ENCODE measurements around the gene PLEKHH1.

Gene PLEKHH1

DNA sequence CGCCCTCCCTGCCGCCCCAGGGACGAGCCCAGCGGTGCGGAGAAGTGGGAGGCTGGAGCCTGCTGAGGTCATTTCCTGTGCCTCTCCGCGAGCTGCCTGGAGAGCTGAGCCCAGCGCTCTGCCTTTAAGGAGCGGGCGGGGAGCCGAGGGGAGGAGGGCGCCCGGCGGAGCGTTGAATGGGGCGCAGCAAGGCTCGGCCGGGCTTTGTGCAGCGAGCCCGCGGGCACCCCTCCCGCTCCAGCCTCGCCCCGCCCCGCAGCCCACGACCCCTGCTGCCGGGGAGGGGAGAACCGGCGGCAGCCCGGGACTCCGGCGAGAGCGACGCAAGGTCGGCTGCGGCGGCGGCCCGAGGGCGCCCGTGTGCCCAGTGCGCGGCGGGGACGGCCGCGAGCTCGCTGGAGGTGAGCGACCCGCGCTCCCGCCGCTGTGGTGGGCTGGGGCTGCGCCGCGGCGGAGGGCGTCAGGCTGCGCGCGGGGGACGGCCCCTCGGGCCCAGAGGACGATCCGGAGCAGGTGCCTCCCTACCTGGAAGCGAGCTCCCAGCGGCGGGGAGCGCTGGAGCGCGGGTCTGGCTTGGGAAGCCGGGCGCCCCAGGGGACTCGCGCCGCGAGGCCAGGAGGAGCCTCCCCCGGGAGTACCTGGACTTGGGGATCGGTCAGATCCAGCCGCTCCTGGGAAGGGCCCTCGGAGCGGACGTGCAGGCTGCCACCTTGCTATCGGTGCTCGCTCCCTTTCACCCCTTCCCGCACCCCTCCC, at the start of gene PLEKHH1:
Gene PLEKHH1, plus strand, starts transcription at position 293 of the 756 bp plus-strand sequence. CDS start 8,578 bp downstream, outside the sequence.
- in situ Hi-C loops (cut with HindIII; ENCODE audit: low sequenced_read_pairs) = no loop called here

DNA sequence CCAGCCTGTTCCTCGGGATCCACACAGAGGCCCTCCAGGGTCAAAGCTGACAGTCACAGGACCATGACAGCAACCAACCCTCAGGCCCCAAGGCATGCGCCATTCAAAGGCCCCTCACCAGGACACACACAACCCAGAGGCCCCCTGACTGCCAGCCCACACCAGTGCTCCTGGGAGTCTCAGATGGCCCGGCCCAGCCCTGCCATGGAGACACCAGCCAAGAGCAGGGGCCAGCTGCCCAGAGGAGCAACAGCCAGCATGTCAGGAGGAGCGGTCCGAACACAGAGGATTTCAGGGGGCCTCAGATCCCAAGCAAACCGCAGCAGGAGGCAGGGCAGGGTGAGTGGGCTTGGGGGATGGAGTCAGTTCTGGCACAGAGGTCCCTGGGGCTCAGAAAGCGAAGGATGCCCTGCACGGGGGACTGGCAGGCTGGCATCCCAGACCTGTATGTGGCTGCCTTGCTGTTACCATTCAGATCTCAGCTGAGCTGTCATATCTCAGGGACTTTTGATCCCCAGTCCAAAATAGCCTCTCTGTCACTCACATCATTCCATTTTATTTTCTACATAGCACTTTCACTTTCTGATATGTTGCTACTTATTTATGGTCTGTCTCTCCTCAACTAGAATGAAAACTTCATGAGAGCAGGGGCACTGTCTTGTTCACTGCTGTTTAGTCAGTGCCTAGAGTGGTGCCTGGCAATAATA, 49.4 kb upstream of the PLEKHH1 start:
- in situ Hi-C loops (cut with HindIII; ENCODE audit: low sequenced_read_pairs) = no loop called here

DNA sequence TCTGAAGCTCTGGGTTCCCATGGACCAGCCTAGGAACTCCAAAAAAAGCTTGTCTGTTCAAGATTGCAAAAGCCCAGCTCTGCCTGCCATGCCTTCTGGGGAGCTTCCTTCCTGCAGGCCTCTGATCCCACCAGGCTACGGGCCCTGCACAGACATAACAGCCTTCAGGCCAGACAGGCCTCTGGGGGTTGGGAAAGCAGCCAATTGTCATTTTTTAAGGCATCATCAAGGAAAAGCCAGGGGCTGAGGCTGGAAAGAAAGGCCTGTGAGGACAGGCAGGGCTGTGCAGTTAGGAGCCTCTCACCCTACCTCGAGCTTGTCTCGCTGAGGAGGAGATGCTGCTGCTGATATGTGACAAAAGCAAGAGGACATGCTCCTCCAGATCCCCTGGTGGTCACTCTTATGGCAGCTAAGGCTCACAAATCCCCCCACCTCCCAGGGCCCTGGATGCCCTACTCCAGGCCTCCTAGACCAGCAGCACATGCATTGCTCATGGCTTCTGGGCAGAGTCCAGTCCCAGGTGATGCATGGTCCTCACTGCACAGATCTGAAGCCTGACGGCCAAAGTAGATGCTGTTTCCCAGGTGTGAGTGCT, 47.5 kb upstream of the PLEKHH1 start:
- in situ Hi-C loops (cut with HindIII; ENCODE audit: low sequenced_read_pairs) = no loop called here

DNA sequence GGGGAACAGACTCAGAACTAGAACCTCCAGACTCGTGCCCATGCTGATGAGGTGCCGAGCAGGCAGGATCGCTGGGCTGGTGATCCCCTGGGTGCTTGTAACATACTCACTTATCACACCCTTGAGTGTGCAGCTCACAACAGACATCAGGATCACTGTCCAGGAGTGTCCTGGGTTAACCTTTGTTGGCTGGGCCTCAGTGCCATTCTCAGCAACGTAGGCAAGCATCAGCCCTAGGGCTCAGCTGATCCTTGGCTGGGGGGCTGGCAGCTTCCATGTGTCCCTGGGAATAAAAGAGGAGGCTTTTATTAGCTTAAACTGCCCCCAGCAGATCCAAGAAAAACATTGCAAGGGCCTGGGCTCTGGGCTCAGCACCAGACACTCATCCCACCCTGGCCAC, 46.2 kb upstream of the PLEKHH1 start:
- in situ Hi-C loops (cut with HindIII; ENCODE audit: low sequenced_read_pairs) = no loop called here

DNA sequence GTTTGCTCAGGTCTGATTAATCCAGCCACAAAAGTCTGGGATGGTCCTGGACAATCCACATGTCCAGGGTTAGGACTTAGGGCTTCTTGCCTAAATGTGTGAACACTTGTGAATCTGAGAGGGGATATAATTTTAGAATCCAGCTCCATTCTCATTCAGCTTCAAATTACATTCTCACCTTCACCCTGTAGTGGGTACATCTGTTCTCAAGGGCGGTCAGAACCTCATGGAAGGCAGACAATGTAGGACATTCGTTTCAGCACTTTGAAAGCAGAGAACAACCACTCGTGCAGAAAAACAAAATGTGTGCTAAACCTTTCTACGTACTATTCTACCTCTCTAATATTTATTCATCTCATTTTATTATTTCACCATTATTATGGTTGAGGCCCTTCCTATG, 45.8 kb upstream of the PLEKHH1 start:
- in situ Hi-C loops (cut with HindIII; ENCODE audit: low sequenced_read_pairs) = no loop called here

DNA sequence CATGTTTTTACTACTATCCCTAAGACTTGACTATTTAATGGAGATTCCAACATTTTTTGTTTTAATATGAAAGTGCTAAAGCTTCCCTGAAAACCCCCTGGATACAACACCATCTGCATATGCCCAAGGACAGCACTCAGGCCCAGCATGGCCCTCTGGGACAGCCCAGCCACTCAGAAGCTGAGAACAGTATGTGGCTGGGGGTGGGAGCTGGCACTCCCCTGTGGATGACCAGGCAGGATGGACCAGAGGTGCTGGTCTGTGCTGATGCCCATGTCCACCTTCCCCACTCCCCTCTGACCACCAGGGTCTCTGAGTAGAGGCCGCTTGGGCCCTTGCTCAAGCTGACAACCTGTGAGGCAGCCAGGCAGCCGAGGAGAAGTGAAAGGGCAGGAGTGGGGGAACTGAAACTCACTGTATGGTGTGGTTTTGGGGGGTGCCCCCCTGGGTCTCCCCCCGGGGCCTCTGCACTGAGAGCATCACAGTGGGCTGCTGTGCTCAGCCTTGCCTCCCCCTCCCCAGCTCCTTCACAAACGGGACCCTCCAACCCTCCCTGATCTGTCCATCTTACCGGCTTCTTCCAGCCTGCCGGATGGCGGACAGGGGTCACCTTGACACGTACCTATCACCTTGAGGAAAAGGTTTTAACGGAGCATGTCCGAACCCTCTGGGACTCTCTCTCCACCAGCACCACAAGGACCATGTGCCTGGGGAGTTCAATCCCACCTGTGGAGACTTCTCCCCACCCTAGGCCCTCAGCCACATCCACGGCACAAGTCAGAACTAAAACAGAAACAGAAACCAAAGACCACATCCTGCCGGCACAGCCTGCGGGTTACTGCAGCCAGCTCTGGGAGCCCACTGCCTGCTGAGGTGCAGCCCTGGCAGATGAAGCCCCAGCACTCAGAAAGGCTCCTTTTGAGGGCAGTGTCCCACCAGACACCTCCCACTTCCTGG, 44.9 kb upstream of the PLEKHH1 start, which contains the start of gene TMEM229B:
Gene TMEM229B, minus strand, starts transcription at position 785 of the 957 bp plus-strand sequence. CDS start 14,798 bp downstream, outside the sequence.
- in situ Hi-C loops (cut with HindIII; ENCODE audit: low sequenced_read_pairs) = no loop called here

DNA sequence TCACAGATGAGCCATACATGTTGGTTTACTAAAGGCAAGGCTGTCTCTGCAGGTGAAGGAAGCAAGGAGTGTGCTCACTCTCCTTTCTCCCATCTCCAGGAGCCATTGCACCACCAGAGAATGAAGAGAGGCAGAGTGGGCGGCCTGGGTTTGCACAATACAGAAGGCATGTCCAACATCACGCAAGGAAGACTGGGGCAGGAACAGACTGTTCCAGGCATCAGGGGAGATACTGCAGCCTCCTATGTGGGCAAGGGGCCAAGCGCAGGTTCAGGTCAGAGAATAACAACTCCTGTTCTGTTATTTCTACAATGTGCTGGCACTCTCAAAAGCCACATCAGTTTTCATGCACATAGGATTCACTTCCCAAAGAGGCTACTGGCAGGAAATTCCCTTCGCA, 42.9 kb upstream of the PLEKHH1 start:
- in situ Hi-C loops (cut with HindIII; ENCODE audit: low sequenced_read_pairs) = no loop called here

DNA sequence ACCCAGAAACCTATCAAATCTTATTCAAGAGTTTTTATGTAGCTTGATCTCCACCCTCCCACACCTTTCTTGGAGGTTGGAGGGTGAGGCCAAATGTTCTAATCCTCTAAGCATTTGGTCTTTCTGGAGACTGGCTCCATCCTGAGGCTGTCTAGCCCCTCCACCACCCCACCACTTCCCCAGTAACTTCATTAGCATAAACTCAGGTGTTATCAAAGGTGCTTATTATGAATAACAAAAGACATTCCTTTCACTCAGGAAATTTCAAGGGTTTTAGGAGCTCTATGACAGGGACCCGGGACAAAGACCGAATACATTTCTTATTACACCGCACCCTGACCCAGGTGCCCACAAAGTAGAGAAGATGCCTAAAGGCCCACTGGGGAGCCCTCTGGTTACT, 41.8 kb upstream of the PLEKHH1 start:
- in situ Hi-C loops (cut with HindIII; ENCODE audit: low sequenced_read_pairs) = no loop called here

DNA sequence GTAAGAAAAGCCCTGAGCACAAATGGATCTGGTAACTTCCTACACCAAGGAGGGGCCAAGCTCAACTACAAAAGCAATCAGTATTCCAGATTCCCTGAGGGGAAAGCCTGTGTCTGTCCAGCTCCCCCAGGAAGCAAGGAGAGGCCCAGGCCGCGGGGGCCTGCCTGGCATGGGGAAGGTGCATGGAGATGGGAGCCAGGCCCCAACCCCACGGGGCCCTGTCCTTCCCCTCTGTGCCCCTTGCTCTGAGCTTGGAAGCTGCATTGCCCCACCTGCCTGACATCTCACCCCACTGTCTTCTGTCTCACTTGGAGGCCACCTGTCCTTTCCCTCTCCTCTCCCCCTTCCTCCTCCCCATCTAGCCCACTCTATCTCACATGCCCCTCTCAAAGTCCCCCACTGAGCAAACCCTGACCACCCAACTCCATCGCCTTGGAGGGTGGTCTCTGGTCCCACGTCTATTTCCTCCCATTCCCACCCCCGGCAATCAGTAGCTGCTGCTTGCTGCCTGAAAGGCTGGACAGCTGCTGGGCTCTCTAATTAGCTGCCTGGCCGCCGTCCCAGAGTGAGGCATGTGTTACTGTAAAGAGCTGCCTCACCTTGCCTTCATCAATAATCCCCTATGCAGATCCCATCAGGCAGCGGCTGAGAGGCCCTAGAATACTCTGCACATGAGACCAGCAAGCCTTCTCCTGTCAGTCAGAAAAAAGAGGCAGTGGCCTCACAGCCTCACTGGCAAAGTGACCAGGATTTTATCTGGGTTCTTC, 41.2 kb upstream of the PLEKHH1 start:
- in situ Hi-C loops (cut with HindIII; ENCODE audit: low sequenced_read_pairs) = no loop called here

DNA sequence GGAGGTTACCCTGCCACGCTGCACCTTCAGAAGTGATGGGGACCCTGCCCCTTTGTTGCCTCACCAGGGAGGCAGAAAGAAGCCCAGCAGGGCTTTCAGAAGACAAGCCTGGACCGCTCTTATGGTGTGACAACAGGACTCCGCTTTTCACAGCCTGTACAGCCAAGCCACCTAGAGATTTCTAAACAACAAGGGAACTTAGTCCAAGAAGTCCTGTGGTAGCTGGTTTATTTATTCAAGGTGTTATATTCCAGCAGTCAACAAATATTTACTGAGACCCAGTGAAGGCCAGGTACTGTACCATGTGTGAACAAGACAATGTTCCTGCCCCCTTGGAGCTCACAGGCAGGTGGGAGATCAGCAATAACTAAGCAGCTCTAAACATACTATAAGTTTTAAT, 40.6 kb upstream of the PLEKHH1 start:
- in situ Hi-C loops (cut with HindIII; ENCODE audit: low sequenced_read_pairs) = no loop called here

DNA sequence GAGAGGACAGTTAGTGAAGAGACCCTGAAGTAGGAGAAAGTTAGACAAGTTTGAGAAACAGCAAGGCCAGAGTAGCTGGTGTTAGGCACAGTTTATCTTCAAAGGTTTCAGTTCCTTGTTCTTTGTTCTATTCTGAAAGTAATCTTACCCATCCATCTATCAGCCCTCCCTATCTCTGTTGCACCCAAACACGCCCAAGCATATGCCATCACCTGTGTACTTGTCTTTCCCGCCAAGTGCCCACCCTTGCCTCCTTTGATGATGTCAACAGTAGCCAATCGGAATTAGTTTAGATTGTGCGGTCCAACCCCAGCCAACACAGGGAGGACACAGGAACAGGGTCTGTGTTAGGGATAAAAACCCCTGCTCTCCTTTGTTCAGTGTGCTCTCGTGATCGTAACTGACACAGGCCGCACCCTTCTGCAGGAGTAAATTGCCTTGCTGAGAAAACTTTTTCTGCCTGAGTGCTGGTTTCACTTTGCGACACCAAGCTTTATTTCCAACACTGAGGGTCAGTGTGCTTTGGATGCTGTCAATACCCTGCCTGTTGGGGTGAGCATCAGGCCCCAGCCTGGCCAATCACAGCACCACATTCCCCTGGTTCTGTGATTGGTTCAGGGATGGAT, 39.9 kb upstream of the PLEKHH1 start:
- in situ Hi-C loops (cut with HindIII; ENCODE audit: low sequenced_read_pairs) = no loop called here

DNA sequence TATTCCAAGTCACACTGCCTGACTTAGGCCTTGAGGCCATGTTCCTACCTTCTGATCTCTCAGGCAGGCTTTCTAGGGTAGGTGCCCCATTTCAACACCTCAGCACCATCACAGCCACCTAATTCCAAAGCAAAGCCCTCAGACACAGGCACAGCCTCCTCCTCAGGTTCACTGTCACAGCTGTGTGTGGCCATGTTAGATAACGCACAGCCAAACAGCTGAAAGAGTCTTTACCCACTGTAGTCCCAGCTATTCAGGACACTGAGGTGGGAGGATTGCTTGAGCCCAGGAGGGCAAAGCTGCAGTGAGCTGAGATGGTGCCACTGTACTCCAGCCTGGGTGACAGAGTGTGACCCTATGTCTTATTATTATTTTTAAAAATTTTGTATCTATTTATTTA, 37.3 kb upstream of the PLEKHH1 start:
- in situ Hi-C loops (cut with HindIII; ENCODE audit: low sequenced_read_pairs) = no loop called here

DNA sequence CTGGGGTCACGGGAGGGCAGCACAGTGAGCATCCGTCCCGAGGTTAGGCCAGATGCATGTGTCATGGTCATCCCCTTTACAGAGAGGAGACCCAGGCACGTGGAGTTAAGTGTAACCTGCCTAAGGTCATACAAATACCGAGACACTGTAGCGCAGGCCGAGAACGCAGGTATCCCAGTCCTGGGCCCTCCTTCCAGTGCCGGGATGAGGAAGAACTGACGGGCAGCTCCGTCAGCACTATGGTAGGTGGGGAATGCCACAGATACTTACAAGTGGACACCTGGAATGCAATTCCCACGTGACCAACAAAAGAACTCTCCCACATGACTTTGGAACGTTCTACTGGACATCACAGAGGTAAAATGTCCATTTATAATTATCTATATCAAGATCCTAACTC, 35.9 kb upstream of the PLEKHH1 start:
- in situ Hi-C loops (cut with HindIII; ENCODE audit: low sequenced_read_pairs) = no loop called here

DNA sequence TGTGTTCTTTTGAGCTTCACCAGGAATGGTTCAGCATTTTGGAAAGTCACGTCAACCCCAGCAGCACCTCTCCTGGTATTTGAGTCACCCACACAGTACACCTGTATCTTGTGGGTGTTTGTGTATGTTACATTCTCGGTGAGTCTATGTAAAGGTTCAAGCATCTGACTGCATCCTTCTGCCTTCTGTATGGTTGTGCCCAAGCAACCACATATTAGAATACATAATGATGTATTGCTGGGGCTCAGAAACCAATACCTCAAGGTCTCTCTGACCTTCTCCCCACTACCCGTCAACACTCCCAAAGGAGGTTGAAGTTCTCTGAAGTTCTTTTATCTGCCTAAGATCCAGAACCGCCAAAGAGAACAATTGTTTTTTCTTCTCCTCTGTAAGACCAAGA, 35.4 kb upstream of the PLEKHH1 start:
- in situ Hi-C loops (cut with HindIII; ENCODE audit: low sequenced_read_pairs) = no loop called here

DNA sequence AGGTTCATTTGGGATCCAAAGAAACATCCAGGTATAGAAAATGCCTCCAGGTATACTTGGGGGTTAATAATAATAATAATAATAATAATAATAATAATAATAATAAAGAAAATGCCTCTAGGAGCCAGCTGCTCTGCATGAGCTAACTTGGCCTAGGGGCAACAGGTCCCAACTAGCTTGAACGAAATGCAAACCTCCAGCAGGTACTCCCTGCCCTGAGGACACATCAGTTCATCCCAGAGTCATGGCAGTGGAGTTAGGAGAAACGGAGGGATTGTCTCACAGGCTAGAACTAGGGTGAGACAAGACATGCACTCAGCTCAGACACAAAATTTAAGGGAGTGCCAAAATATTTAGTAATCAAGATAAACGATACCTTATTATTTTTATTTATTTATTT, 32.1 kb upstream of the PLEKHH1 start:
- in situ Hi-C loops (cut with HindIII; ENCODE audit: low sequenced_read_pairs) = no loop called here

DNA sequence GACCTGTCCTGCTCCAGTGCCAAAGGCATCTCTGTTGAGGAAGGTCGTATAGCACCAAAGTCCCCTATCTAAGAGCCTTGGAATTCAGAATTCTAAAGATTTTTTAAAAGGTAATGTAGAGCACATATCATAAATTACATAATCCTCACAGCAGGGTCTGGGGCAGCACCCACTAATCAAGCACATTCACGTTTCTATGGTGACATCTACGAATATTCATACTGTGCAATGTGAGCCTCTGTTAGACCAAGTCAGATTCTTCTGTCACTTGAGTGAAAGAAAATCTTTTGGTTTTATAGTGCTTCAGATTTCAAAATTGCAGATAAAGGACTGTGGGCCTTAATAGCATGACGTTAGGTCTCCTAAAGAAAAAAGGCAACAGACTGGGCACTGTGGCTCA, 31.4 kb upstream of the PLEKHH1 start:
- in situ Hi-C loops (cut with HindIII; ENCODE audit: low sequenced_read_pairs) = no loop called here

DNA sequence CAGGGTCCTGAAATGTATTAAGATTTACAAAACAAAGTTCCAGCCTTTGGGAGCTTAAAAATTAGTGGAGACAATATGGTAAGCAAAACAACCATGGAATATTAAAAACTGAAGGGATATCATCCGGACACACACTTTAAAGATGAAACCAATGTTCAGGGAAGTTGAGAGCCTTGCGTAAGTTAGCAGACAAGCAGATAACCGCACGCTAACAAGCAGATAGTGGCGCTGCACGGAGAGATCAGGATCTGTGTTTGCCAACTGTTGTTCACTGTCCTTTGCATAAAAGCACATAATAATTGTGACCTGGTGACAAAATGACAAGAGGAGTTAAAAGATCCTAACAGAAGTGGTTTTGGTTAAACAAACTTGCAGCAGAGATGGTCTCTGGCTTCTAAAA, 30.2 kb upstream of the PLEKHH1 start:
- in situ Hi-C loops (cut with HindIII; ENCODE audit: low sequenced_read_pairs) = no loop called here

DNA sequence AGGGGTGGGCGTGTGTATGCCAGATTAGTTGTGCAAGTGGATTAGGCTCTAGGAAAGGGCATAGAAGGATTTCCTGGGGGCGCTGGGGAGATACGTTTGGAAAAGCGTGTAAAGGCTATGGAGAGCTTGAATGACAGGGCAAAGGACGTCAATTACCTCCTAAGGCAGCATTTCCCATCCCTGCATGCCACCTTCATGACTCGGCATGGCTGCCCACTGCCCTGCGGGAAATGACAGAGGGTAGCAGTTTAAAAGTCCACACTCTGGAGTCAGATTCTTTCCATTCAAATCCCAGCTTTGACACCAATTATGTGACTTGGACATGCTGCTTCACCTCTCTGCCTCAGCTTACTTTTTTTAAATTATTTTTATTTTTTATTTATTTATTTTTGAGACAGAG, 29.8 kb upstream of the PLEKHH1 start:
- in situ Hi-C loops (cut with HindIII; ENCODE audit: low sequenced_read_pairs) = no loop called here

DNA sequence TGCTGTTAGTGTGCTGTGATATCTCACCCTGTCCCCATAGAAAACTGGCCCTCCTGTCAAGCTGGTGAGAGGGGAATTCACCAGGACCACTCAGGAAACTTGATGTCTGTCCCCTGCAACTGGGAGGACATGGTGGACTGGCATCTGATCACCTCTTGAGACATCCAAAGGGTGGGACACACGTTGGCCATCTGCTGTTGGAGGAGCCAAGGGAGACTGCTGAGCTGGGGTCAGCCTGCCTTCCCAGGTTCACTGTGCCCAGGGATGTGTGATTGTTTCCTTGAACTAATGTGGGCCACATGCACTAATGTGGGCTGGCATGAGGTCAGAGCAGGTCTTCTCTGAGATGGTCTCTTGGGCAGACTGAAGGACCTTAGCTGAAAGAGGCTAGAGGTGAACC, 27.8 kb upstream of the PLEKHH1 start:
- in situ Hi-C loops (cut with HindIII; ENCODE audit: low sequenced_read_pairs) = no loop called here

DNA sequence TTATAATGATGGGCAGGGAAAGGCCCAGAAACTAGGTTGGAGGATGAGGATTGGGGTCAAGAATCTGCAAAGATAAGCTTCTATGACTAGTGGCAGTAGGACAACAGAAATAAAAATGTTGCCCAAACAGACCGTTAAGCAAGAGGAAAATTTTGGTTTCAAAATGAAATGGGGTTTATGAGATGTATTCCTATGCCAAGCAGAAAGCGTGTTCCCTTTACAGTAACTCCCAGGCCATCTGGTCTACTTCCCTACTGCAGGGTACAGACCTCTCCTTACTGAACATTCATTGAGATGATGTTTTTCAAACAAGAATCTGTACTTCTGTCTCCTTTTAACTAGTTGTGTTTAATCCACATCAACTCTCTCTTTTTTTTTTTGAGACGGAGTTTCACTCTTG, 24.1 kb upstream of the PLEKHH1 start:
- in situ Hi-C loops (cut with HindIII; ENCODE audit: low sequenced_read_pairs) = no loop called here
